C1 segment of cervical spinal cord (tissue), 14 donors: ENCODE results near the gene PYM1.

Source experiments
- DNase-seq, 14 donors: peaks; one replicate each; lab custom pipeline; 2025; lab: John Stamatoyannopoulos, UW

PYM1 gene

DNA sequence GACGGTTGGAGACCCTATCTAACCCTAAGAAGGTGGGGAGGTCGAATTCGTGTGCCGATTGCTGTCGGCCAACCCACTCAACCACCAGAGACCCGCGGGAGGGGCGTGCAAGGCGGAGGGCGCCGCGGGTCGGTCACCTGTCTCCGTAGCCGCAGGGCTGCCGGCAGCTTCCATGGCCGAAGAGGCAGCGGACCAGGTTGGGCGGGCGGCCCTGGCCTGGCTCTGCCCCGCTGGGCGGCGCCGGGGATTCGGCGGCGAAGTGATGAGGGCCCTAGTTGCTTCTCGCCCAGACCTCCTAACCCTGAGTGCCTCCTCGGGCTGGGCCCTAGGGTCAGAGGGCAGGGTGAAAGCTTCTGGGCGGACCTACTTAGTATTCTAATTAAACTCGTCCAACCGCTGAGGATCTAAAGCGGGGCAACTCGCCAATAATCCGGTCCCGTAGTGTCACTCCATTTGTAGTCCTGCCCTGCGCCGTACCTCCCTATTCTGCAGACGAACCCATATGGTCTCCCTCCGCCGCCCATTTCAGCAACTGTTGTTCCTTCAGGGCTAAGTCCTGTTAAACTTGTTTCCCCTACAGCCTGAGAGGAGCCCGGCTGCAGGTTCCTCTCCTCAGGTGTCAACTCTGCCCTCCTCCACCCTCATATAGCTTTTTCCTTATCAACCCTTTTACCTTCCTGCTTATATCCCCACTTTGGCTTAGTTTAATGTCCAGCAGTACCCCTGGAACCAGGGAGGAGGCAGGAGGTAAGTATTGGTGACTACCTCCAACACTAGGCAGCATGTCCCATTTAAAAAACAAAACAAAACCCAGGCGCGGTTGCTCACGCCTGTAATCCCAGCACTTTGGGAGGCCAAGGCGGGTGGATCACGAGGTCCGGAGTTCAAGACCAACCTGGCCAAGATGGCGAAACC is at the start of gene PYM1:
Gene PYM1, minus strand, starts transcription at position 307 of the 915 bp plus-strand sequence. Its CDS starts 133 bp downstream, at position 174.
- DNase-seq: peak in 13 of 14 donors; percentile 15 to 80 (median 69)

DNA sequence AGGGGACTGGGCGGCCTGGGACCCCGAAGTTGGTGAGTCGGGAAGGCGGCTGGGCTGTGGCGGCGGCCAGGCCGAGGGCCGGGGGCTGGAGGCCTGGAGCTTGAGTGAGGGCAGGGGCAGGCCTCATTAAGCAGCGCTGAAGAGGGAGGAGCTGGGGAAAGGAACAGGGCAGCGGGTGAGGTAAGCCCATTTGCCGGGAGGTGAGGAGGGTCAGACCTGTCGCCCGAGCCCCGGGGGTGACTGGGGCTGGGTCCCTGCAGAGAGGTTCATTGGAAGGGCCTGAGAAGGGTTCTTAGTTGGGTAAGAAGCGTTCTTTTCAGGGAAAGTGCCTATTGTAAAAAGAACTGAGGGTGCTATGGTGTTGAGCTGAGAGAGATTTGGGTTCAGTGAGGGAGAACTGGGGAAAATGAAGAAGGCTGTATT is 46.6 kb upstream of the PYM1 start:
- peak in 1 of 14 donors; percentile 52 for DNase-seq

DNA sequence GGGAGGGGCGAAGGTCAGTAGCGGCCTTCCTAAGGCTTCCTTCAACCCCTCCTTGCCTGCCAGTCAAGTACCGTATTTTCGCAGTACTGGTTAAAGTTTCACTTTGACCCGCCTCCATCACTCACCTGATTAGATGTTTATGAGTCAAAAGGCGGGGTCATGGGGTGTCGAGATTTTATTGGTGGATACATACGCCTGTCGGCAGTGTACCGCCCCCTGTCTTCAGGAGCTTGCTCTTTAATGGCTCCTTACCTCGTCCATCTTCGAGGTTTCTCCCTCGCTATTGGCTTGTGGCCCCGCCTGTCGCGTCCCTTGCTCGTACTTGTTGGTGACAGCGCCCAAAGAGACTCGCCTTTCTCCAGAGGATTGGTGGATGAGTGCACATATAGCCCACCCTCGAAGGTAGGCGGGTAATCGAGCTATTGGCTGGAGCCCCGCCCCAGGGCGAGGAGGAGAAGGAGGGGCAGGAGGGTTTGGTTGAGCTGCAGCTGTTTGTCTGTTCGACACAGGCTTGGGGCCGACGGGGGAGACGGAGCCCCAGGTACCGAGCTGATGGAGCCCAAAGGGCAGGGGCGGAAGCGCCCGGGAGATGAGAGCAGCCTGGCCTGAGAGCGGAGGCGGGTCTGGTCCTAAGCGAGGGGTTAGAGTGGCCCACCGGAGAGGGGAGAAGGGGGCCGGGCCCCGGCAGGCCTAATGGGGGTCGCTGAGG is 46.1 kb upstream of the PYM1 start, which contains the start of gene RAB5B:
Gene RAB5B, plus strand, starts transcription at position 480 of the 709 bp plus-strand sequence. CDS start 12,883 bp downstream, outside the sequence.
- peak; percentile 83 to 100 (median 98) for DNase-seq

DNA sequence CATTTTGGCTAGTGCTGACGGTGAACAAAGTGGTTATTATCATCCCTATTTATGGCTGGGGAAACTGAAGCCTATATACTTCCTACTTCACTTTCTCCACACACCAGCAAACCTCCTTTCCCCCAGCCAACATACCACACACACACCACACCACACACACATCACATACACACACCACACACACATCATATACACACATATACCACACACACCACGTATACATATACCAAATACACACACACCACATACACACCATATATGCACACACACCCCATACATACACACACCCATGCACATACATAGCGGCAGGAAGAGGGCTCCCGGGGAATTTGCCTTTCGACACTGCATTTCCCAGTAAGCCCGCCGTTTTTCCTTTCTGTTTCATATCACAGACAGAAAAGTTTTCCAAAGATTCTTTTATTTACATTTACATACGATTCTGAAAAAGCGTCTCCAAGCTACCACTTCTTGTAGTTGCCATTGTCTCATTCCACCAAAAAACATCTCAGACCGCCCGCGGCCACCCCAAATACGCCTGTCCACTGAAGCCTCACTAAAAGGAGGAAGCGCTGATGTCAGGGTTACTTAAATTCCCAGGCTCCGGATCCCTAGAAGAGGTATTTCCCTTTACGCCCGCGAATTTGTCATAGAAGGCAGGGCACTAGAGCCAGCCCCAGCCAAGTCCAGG is 45.4 kb upstream of the PYM1 start:
- DNase-seq: peak in 1 of 14 donors; percentile 39

DNA sequence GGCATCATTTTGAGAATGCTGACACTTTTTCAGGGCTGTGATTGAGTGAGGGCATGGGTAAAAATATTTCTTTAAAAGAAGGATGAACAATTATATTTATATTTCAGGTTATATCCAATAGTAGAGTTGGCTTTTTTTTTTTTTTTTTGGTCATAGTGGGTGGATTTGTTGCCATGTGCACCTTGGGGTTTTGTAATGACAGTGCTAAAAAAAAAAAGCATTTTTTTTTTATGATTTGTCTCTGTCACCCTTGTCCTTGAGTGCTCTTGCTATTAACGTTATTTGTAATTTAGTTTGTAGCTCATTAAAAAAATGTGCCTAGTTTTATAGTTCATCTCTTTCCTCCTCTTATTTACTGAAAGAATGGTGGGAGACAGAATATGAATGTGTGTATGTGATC is 44.8 kb upstream of the PYM1 start:
- DNase-seq: no peak

DNA sequence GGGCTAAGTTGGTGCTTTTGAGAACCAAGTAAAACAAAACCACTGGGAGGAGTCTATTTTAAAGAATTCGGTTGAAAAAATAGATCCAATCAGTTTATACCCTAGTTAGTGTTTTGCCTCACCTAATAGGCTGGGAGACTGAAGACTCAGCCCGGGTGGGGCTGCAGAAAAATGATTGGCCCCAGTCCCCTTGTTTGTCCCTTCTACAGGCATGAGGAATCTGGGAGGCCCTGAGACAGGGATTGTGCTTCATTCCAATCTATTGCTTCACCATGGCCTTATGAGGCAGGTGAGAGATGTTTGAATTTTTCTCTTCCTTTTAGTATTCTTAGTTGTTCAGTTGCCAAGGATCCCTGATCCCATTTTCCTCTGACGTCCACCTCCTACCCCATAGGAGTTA is 44.3 kb upstream of the PYM1 start:
- DNase-seq: no peak

DNA sequence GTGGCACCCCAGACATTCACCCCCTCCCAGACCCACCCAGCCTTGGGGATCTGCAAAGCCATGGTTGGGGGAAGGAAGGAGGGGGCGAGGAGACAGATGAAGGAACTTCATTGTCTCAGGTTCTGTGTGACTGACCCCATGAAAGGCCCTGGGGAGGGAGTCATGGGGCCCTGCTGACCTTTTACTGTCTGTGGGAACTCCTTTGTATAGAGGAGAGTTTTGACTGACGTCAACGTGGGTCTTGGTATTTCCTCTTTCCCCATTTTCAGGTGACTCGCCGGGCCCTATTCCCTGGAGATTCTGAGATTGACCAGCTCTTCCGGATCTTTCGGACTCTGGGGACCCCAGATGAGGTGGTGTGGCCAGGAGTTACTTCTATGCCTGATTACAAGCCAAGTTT is 43.1 kb upstream of the PYM1 start:
- DNase-seq: no peak

DNA sequence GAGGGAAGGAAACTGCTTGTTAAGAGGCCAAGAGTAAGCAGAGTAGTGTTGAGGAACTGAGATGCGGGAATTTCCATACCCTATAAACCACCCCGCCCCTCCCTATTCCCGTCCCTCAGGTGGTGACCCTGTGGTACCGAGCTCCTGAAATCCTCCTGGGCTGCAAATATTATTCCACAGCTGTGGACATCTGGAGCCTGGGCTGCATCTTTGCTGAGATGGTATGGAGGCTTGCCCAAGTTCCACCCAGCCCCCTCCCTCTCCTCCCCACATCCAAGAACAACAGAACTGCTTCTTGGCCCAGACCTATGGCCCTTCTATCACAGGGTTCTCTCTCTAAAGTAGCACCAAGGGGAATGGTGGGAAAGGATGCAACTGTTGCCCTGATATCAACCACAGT is 41.7 kb upstream of the PYM1 start:
- no peak for DNase-seq

DNA sequence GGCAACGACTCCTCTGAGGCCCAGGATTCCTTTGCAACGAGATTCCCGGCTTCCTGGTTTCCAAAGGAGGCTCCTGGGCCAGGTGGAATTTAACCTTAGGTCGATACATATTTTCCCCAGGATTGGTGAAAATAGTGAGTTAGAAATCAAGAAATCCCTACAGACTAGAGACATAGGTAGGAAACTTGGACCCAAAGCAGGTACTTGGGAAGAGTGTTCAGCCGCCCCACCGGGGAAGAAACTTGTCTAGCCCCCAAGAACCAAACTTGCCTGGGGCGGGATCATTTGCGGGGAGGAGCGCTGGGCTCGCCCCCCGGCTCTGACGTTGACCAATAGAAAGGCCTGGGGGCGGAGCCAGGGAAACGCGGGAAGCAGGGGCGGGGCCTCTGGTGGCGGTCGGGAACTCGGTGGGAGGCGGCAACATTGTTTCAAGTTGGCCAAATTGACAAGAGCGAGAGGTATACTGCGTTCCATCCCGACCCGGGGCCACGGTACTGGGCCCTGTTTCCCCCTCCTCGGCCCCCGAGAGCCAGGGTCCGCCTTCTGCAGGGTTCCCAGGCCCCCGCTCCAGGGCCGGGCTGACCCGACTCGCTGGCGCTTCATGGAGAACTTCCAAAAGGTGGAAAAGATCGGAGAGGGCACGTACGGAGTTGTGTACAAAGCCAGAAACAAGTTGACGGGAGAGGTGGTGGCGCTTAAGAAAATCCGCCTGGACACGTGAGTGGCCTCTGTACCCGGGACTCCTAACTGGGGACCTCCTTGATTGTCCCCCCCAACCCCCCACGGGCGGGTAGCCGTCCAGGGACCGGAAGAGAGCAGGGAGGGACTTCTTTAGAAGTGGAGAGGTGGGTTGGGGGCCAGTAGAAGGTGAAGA is 39.0 kb upstream of the PYM1 start, which contains the start of gene CDK2:
Gene CDK2, plus strand, starts transcription at position 423 of the 874 bp plus-strand sequence. Its CDS starts 179 bp downstream, at position 602.
- peak; percentile 15 to 80 (median 64) for DNase-seq

DNA sequence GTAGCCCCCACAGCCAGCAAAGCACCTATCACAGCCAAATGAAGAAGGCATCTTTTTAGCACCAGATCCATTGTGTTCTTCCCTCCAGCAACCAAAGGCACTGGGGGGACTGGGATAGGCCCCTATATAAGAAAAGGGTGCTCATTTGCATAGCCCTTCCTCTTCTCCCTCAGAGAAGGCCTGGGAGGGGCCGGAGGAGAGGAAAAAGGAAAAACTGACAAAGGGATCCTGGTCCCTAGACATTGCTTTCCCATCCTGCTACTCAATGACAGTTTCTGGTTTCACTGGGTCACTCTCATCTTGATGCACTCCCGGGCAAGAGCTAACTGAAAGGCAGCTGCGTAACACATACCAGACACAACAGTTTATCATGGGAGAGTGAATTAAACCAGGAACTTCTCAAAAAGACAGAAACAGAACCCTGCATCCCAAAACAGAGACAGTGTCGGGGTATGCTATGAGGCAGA is 38.3 kb upstream of the PYM1 start, which contains the start of gene PMEL:
Gene PMEL, minus strand, starts transcription at position 102 of the 467 bp plus-strand sequence. Its CDS starts 31 bp downstream, at position 71.
- DNase-seq: no peak

DNA sequence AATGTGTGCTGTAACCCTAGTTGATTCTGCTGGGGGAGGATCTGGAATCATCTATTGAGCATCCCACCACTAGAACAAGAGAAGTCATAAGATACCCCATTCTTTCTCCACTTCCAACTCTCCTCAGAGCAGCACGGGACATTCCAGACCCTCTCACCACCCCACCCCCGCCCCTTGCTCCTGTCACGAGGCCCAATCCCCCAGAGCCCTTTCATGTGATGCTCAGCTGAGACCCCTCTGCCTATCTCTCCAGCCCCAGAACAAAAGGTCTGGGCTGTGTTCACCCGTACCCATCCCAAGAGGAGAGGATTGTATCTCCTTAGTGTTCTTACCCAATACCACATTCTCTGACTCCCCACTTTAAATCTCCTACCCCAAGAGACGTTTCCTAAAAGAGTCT is 37.5 kb upstream of the PYM1 start:
- DNase-seq: no peak

DNA sequence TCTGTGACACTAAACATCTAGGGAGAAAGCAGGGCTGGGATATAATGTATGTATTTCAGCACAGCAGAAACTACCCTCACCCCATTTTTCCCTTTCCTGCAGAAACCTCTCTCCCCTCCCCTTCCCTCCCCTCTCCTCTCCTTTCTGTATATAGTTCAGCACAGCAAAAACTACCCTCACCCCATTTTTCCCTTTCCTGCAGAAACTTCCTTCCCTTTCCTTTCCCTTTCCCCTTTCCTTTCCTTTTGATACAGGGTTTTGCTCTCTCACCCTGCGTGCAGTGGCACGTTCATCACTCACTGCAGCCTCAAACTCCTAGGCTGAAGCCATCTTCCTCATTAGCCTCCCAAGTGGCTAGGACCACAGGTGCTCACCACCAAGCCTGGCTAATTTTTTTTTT is 36.1 kb upstream of the PYM1 start:
- no peak for DNase-seq

DNA sequence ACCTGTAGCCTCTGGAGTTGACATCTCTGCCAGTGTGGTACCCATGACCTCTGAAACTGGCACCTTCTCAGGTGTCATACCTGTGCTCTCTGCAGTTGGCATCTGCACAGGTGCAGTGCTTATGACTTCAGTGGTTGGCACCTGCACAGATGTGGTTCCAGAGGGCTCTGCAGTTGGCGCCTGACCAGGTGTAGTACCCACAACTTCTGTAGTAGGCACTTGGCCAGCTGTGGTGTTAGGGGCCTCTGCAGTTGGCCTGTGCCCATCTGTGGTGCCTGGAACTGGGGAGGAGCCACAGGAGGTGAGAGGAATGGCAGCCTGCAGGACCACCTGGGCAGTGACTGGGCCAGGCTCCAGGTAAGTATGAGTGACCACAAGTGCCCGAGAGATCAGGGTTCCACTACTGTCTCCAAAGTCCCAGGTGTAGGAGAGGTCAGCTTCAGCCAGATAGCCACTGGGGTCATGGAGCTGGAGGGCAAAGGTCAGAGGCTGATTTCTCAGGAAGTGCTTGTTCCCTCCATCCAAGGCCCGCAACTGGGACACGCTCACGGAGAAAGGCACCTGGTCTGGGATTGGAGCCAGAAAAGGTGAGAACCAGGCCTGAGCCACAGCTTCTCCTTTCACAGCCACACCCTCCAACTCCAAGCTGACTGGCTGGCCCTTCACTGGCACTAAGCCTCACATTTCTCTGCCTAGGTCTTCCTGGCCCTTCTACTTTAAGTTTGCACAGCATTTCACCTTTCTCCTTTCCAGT is 29.6 kb upstream of the PYM1 start:
- DNase-seq: no peak

DNA sequence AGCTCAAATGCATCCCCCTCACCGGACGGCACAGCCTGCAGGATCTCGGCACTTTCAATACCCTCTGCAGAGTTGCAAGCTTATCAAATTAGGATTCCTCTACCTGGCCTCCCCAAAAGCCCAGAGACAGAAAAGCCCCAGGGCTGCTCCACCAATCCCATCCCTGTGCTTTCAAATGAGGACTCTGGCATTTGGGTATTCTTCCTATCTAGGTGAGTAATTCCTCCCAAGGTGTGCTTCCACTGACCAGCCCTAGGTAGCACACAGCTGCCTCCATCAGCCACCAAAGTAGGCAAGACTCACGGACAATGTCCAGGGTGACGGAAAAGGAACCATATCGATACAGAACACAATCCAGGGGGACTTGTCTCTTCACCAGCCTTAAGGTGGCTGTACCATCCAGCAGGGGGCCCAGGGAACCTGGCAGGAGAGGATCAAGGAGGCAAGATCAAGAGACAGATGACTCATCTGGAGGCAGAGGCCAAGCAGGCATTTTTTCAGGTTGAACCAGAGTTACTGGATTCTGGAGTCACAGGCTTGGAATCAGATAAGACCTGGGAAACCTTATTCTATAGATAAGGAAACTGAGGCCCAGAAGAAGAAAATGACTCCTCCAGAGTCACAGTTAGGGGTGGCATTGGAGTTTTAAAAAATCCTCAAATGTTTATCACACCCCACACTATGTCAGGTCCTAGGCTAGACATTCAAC is 28.3 kb upstream of the PYM1 start:
- no peak for DNase-seq

DNA sequence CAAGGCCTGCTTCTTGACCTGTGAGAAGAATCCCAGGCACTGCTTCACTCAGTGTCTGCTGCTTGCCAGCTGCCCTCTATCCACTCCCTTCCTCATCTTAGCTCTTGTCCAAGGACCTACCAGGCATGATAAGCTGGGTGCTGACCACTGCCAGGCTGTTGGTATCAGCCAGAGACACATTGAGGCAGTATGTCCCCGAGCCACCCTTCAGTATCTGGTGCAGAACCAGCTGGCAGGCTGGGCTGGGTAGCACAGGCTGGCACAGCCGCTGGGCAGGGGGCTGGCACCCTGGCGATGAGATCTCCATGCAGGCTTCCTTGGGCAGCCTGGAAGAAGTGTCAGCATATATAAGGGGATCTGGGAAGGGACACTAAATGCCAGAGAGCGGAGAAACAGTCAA is 27.6 kb upstream of the PYM1 start:
- DNase-seq: no peak

DNA sequence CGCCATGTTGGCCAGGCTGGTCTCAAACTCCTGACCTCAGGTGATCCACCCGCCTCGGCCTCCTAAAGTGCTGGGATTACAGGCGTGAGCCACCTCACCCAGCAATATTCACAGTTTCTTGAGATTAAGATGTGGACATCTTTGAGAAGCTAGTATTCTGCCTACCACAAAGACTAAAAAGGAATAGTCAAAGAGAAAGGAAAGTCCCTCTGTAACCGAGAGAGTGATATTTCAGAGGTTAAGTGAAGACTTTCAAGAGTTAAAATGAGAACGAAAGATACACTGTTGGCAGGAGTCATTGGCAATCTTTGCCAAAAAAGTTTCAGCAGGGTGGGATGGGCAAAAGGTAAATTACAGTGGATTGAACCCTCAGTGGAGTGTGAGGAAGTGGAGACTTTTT is 18.9 kb upstream of the PYM1 start:
- no peak for DNase-seq

DNA sequence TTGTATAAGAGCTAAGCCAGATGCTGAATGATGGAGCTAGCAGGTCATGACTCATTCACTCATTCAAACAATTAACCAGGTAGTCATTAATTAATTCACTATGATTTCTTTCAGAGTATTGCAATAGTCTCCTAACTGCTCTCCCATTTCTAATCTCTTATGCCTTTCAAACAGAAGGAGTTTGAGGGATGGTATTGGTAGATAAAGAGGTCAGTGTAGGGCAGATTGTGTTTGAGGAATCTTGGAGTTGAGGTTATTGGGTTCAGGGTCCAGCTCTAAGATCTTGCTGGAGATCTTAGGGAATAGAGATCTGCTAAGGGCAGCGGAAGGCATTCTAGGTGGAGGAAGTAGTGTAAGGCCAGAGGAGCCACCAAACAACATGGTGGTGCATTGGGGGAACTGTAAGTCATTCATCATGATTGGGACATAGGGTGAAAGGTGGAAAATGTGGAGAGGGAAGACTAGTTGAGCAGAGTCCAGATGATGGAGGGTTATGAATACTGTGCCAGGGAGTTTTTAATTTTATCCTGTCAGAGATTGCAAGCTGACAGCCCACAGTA is 15.0 kb upstream of the PYM1 start:
- no peak for DNase-seq

DNA sequence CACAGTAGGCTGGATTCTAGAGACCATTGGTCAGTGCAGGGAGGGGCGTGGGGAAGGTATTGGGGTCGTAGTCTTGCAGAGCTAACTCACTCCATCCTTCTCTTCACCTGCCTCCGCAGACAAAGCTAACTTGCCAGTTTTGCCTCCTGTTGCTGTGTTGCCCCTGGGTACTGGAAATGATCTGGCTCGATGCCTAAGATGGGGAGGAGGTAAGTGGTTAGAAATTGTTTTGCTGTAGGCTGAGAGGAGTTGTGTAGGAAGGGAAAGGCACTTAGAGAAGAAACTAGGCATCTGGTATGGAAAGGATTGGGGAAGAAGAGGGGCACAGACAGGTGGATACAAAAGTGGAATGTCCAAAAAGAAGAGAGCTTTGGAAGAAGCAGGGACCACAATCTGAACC is 14.4 kb upstream of the PYM1 start:
- no peak for DNase-seq
